ENCODE measurements around the gene TRRAP.

GRCh38 chr7:98899816-98900215 is 21.5 kb downstream of the TRRAP start:
- TF ChIP-seq FOS (IDR thresholded peaks at IDR 0.05; ENCODE audit: low read depth, low read length) (no peak), CTCF (conservative IDR thresholded peaks at IDR 0.05; ENCODE audit: low read depth, low read length) (no peak), RFX5 (IDR thresholded peaks at IDR 0.05; ENCODE audit: low read depth, low read length) (no peak), POLR2A (IDR thresholded peaks at IDR 0.05; ENCODE audit: low read depth, low read length) (no peak), CEBPB (IDR thresholded peaks at IDR 0.05; ENCODE audit: low read depth, low read length) (no peak), MAZ (IDR thresholded peaks at IDR 0.05; ENCODE audit: borderline replicate concordance, low read depth, low read length) (no peak), RAD21 (IDR thresholded peaks at IDR 0.05; ENCODE audit: low read length) (no peak)
